Right ventricle myocardium superior (tissue), 1 donor: ENCODE measurements around the gene CACNA1A. TPM values are rescaled to one million over a fixed set of nuclear protein-coding genes. Genes with fewer than 3 reads are reported as not detected.

Experiments
- ATAC-seq: fragments of 200-7000 bp; cut with Tn5 transposase; one replicate; pipeline ENCODE4 v1.9.1; 2020; ENCODE audit warnings: mild to moderate bottlenecking; ENCODE audit not compliant: poor library complexity
- DNase-seq: peaks from one replicate; pipeline ENCODE4 v3.0.0-alpha.2; 2020
- intact Hi-C: fragments of 100-400 bp; cut with DNase I; formaldehyde crosslinking; loops from one replicate; pipeline ENCODE4 v1.11.2; 2022
- total RNA-seq: library from RNA; stranded (reverse); fragmentation: NEBNext Ultra II Directional; extraction: Animal tissue kit (Norgen Biotek cat#: 25700); gene quantifications from one replicate; pipeline ENCODE4 v1.2.1, GENCODE V29; 2021
- donor health status: DM: no; HTN: yes; CAD: no; lungs with severe emphysema.

CACNA1A gene
- total RNA-seq, 1 donor from 2014 or later = 1.00 TPM

GRCh38 chr19:13300421-13301030, 205.8 kb downstream of the CACNA1A start:
- DNase-seq (no peak), ATAC-seq (no peak)
- intact Hi-C loops = no loop called here

- DNase-seq = no peak
- intact Hi-C loops = no loop called here
- no peak for ATAC-seq
Measured at GRCh38 chr19:13299838-13300237, 206.4 kb downstream of the CACNA1A start.

GRCh38 chr19:13298565-13299481, 207.5 kb downstream of the CACNA1A start:
- DNase-seq (no peak), ATAC-seq (no peak)
- intact Hi-C loops = no loop called here

- ATAC-seq (no peak), DNase-seq (no peak)
- intact Hi-C loops = no loop called here
Measured at GRCh38 chr19:13297023-13297422, 209.3 kb downstream of the CACNA1A start.

GRCh38 chr19:13294812-13295567, 211.3 kb downstream of the CACNA1A start:
- intact Hi-C loops = no loop called here
- no peak for ATAC-seq
- no peak for DNase-seq

- ATAC-seq (no peak), DNase-seq (no peak)
- intact Hi-C loops = no loop called here
Measured at GRCh38 chr19:13291913-13292312, 214.4 kb downstream of the CACNA1A start.

GRCh38 chr19:13290741-13291140, 215.5 kb downstream of the CACNA1A start:
- intact Hi-C loops = no loop called here
- no peak for ATAC-seq
- DNase-seq = no peak

- DNase-seq (no peak), ATAC-seq (no peak)
- intact Hi-C loops = no loop called here
Measured at GRCh38 chr19:13289295-13289694, 217.0 kb downstream of the CACNA1A start.

- no peak for ATAC-seq
- no peak for DNase-seq
- intact Hi-C loops = no loop called here
Measured at GRCh38 chr19:13286195-13286985, 219.9 kb downstream of the CACNA1A start.

- DNase-seq = no peak
- intact Hi-C loops = no loop called here
- no peak for ATAC-seq
Measured at GRCh38 chr19:13284929-13285928, 221.1 kb downstream of the CACNA1A start.

GRCh38 chr19:13283871-13284270, 222.4 kb downstream of the CACNA1A start:
- no peak for DNase-seq
- intact Hi-C loops = no loop called here
- ATAC-seq = no peak

- intact Hi-C loops = no loop called here
- DNase-seq (no peak), ATAC-seq (no peak)
Measured at GRCh38 chr19:13282486-13283065, 223.7 kb downstream of the CACNA1A start.

- ATAC-seq (no peak), DNase-seq (no peak)
- intact Hi-C loops = no loop called here
Measured at GRCh38 chr19:13281567-13282291, 224.6 kb downstream of the CACNA1A start.

GRCh38 chr19:13277104-13277809, 229.0 kb downstream of the CACNA1A start:
- intact Hi-C loops = loop anchor here (2.0 to 10.0 kb wide), 3 partner anchors 148 to 448 kb away; no protein-coding TSS in a partner anchor
- DNase-seq = peak; percentile 57

GRCh38 chr19:13275016-13275722, 231.1 kb downstream of the CACNA1A start:
- DNase-seq = no peak
- intact Hi-C loops = loop anchor here (10.0 kb wide), 2 partner anchors 150 to 450 kb away; no protein-coding TSS in a partner anchor
- ATAC-seq = no peak

More at GRCh38 chr19:13277104-13277809, 229.0 kb downstream of the CACNA1A start:
- peak; percentile 97 for ATAC-seq
